Measurements from ENCODE around the gene PRKD3. TPM values are rescaled to one million over a fixed set of nuclear protein-coding genes. Genes with fewer than 3 reads are reported as not detected.

PRKD3 gene
- total RNA-seq, 1 donor from 2014 or later, result 21.6 TPM

GRCh38 chr2:37282746-37283145 lies 41.9 kb downstream of the PRKD3 start:
- TF ChIP-seq CTCF (IDR thresholded peaks at IDR 0.05; ENCODE audit: insufficient read depth, low read length, poor library complexity, severe bottlenecking), result no peak
- DNase-seq (ENCODE audit: low read depth), result no peak
- no peaks in the 10 kb centered on the region for H3K36me3 ChIP-seq (ENCODE audit: control insufficient read depth, insufficient read depth, low read length)

GRCh38 chr2:37281916-37282315 lies 42.7 kb downstream of the PRKD3 start:
- H3K4me3 ChIP-seq (ENCODE audit: low read depth, low read length), result no peak overlapping the region
- H3K27me3 ChIP-seq (ENCODE audit: control insufficient read depth, insufficient read depth, low read length), result no peaks in the 10 kb centered on the region
- DNase-seq (ENCODE audit: low read depth), result no peak
- H3K36me3 ChIP-seq (ENCODE audit: control insufficient read depth, insufficient read depth, low read length), result no peaks in the 10 kb centered on the region
- no peak for TF ChIP-seq CTCF (IDR thresholded peaks at IDR 0.05; ENCODE audit: insufficient read depth, low read length, poor library complexity, severe bottlenecking)

More at GRCh38 chr2:37282746-37283145, 41.9 kb downstream of the PRKD3 start:
- H3K4me3 ChIP-seq (ENCODE audit: low read depth, low read length), result no peak overlapping the region
- no peaks in the 10 kb centered on the region for H3K27me3 ChIP-seq (ENCODE audit: control insufficient read depth, insufficient read depth, low read length)

GRCh38 chr2:37276291-37276690 lies 48.3 kb downstream of the PRKD3 start:
- no peaks in the 10 kb centered on the region for H3K27me3 ChIP-seq (ENCODE audit: control insufficient read depth, insufficient read depth, low read length)
- no peaks in the 10 kb centered on the region for H3K36me3 ChIP-seq (ENCODE audit: control insufficient read depth, insufficient read depth, low read length)
- H3K4me3 ChIP-seq (ENCODE audit: low read depth, low read length), result no peak overlapping the region
- TF ChIP-seq CTCF (IDR thresholded peaks at IDR 0.05; ENCODE audit: insufficient read depth, low read length, poor library complexity, severe bottlenecking), result no peak
- no peak for DNase-seq (ENCODE audit: low read depth)

Other genes with a start within 250 kb of the PRKD3 start
- 18.3 and 25.9 TPM in 2 replicates for gene HEATR5B, start 240.5 kb downstream of the PRKD3 start, total RNA-seq
- 4.4 and 6.1 TPM in 2 replicates for gene GPATCH11, start 240.3 kb downstream of the PRKD3 start, total RNA-seq
- 23.5 and 25.5 TPM in 2 replicates for gene EIF2AK2, start 167.9 kb downstream of the PRKD3 start, total RNA-seq
- gene SULT6B1, start 136.2 kb downstream of the PRKD3 start, total RNA-seq, result not detected in 2 replicates
- 15.9 and 21.3 TPM in 2 replicates for gene CEBPZOS, start 128.3 kb downstream of the PRKD3 start, total RNA-seq
- gene CEBPZ, start 93.2 kb downstream of the PRKD3 start, total RNA-seq, result 30.3 and 43.2 TPM in 2 replicates
- 12.4 and 13.5 TPM in 2 replicates for gene NDUFAF7, start 93.2 kb downstream of the PRKD3 start, total RNA-seq
- 35.4 and 43.2 TPM in 2 replicates for gene QPCT, start 19.8 kb upstream of the PRKD3 start, total RNA-seq